Retinal pigment epithelial cell (primary cell): ENCODE results near the gene MGAT5.

ENCODE experiments used
- DNase-seq: peaks from one replicate; pipeline ENCODE4 v3.0.0-alpha.2; 2010; ENCODE audit warnings: low read depth
- H3K4me3 ChIP-seq: 2 replicates; pipeline ENCODE4 v1.5.1; 2011; ENCODE audit warnings: mild to moderate bottlenecking, low read length, control low read depth, moderate library complexity
- CTCF ChIP-seq: conservative IDR thresholded peaks from 2 replicates; pipeline ENCODE4 v1.5.1; 2011; ENCODE audit warnings: low read depth, low read length, control low read depth, inconsistent platforms

Gene MGAT5

GRCh38 chr2:134431838-134432434 is 178.1 kb downstream of the MGAT5 start:
- no peak for TF ChIP-seq CTCF

GRCh38 chr2:134432435-134432883 is 178.6 kb downstream of the MGAT5 start:
- TF ChIP-seq CTCF: no peak
- no peak overlapping the region for H3K4me3 ChIP-seq
- DNase-seq: no peak

More at GRCh38 chr2:134431838-134432434, 178.1 kb downstream of the MGAT5 start:
- no peak for DNase-seq
- no peak overlapping the region for H3K4me3 ChIP-seq

GRCh38 chr2:134433469-134433868 is 179.6 kb downstream of the MGAT5 start:
- TF ChIP-seq CTCF: no peak
- H3K4me3 ChIP-seq: no peak overlapping the region
- DNase-seq: no peak

- no peak overlapping the region for H3K4me3 ChIP-seq
- TF ChIP-seq CTCF: no peak
- DNase-seq: no peak
Observed at GRCh38 chr2:134433979-134434378, 180.1 kb downstream of the MGAT5 start.

- no peak for TF ChIP-seq CTCF
- no peak overlapping the region for H3K4me3 ChIP-seq
- DNase-seq: no peak
Observed at GRCh38 chr2:134435505-134435904, 181.6 kb downstream of the MGAT5 start.

- DNase-seq: no peak
- no peak for TF ChIP-seq CTCF
- H3K4me3 ChIP-seq: no peak overlapping the region
Observed at GRCh38 chr2:134435936-134436335, 182.1 kb downstream of the MGAT5 start.

GRCh38 chr2:134436706-134437105 is 182.8 kb downstream of the MGAT5 start:
- TF ChIP-seq CTCF: no peak
- no peak for DNase-seq
- no peak overlapping the region for H3K4me3 ChIP-seq
